Measurements from ENCODE around the gene TMEM106B. TPM values are rescaled to one million over a fixed set of nuclear protein-coding genes. Genes with fewer than 3 reads are reported as not detected.
"Not testable (repeated sequence)": the region's sequence is repeated elsewhere in the genome, so short reads cannot be mapped to it uniquely, and the experiment has no call there.

Gene TMEM106B
- total RNA-seq, 2 donors from 2014 or later: 17.3 to 22.8 TPM

DNA sequence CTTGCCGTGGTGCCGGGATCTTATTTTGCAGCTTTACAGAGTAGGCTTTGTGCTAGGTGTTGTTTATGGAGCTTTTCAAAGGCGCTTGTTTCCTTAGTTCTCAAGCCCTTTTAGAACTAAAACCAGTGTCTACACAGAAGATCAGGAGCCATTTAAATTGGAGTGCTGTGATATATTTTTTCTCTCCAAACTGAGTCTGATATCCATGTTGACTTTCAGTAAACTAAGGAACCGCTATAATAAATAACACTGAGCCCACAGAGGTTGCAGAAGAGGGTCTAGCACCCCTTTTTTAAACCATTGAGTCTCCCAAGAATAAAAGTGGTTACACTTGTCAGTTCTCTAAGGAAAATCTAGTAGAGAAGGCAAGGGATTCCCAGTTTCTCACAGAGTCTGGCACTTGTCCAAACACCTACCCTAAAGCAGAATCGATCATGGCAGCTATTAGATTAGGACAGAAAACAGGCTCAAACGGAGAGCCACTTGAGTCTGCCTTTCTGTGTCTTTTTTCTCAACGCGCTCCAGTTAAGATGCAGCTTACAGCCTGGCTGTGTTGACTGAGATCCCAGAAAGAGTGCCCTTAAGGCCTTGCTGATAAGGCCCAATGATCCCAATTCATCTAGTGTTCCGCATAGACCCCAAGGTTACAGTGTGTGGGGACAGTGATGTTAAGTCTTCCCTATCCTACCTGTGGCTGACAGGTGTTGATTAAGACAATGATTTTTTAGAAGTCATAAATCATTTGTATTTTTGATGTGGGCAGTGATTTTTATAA lies 804 bp downstream of the TMEM106B start:
- Mint-ChIP-seq H3K4me3 (peak overlapping the region; percentile 95), H3K36me3 (ENCODE audit: low read depth) (peaks cover 33% of the 10 kb centered on the region), H3K27ac (peak overlapping the region; percentile 94), H3K27me3 (no peaks in the 10 kb centered on the region), H3K4me1 (peaks cover 26% of the 10 kb centered on the region), H3K9me3 (no peaks in the 10 kb centered on the region)
- no peak for ATAC-seq (replicated peaks)

DNA sequence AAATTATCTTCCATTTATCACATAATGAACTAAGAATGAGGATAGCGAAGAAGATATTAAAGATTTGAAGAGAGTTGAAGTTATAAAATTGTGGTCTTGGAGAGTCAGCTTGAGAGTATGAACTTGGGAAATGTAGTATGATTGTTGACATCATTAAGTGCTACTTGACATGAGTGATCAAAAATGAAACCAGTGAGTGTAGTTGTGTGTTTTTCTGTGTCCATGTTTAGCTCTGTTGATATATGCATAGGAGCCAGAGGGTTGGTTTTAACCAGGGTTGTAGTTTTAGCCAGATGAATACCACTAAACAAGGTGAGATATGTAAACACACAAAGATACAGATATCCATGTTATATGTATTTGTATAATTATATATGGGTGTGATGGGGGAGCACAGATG lies 6.2 kb downstream of the TMEM106B start:
- no peak overlapping the region for H3K4me3 Mint-ChIP-seq
- H3K9me3 Mint-ChIP-seq: no peaks in the 10 kb centered on the region
- ATAC-seq (replicated peaks): peak; percentile 78
- H3K27ac Mint-ChIP-seq: peak overlapping the region; percentile 47
- peaks cover 77% of the 10 kb centered on the region for H3K36me3 Mint-ChIP-seq (ENCODE audit: low read depth)
- H3K27me3 Mint-ChIP-seq: no peaks in the 10 kb centered on the region
- peaks cover 35% of the 10 kb centered on the region for H3K4me1 Mint-ChIP-seq

DNA sequence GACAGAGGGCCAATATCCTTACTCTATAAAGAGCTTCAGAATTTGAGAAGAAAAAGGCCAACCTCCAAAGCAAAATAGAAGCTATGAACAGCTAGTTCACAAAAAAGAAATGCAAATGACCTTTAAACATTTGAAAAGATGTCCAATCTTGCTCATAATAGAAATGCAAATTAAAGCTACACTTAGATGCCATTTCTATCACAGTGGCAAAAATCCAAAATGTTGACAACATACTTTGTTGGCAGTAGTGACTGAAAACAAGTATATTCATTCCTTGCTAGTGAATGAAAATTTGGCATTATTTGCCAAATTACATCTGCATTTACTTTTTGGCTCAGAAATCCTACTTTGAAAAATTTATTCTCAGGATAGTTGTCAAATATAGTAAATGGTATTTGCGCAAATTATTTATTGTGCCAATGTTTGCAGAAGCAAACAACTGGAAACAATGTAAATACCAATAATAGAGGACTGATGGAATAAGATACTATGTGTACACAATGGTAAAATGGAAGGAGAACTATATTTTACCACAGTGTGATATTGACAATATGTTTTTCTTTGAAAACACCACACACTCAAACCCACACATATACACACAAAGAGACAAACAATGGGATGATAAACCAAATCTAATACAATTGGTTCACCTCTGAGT lies 9.4 kb downstream of the TMEM106B start:
- no peak overlapping the region for H3K4me3 Mint-ChIP-seq
- H3K27me3 Mint-ChIP-seq: no peaks in the 10 kb centered on the region
- ATAC-seq (replicated peaks): no peak
- peaks cover 78% of the 10 kb centered on the region for H3K36me3 Mint-ChIP-seq (ENCODE audit: low read depth)
- peak overlapping the region; percentile 5 for H3K27ac Mint-ChIP-seq
- peaks cover 28% of the 10 kb centered on the region for H3K4me1 Mint-ChIP-seq
- H3K9me3 Mint-ChIP-seq: no peaks in the 10 kb centered on the region

DNA sequence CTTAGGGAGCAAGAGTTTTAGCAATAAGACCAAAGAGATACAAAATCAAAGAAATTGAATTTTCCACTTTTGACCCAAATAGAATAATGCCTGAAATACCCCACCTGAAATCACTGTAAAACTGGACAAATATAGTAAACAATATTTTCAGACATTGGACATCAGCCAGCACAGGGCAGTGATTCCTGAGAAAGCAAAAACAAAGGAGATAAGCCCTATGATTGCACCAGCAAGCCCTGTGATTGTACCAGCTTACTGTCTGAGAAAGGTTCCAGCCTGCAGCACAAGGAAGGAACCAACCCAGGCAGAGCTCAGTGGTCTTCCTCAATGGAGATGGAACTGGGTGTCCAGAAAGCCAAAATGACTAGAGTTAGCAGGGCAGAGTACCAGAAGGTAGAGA lies 10.3 kb downstream of the TMEM106B start:
- Mint-ChIP-seq H3K27ac (peak overlapping the region; percentile 59), H3K4me1 (peaks cover 29% of the 10 kb centered on the region), H3K36me3 (ENCODE audit: low read depth) (peaks cover 78% of the 10 kb centered on the region), H3K4me3 (no peak overlapping the region), H3K27me3 (no peaks in the 10 kb centered on the region), H3K9me3 (no peaks in the 10 kb centered on the region)
- no peak for ATAC-seq (replicated peaks)

DNA sequence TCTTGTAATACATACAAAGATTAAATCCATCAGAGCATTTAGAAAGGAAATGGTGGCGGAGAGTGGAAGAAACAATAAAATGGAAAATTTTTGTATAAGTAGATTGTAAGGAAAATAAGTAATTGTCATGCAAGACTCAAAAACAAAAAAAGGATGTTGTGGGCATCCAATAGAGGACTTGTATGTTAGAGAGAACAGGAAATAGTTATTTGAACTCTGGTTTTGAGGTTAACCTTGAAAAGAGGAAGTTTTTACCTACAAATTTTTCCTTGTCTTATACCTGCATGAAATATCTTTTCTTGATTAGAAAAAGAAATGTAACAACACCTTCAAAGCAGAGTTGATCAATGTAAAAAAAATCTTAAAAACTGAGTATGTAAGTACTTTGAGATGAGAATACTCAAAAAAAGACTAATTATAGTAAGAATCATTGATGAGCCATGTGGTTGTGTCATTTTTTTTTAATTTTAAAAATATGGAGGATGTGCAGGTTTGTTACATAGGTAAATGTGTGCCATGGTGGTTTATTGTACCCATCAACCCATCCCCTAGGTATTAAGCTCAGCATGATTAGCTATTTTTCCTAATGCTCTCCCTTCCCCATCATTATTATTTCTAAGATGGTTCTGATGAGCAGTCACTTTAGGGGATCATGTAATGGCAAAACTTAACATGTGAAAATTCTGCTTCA lies 11.9 kb downstream of the TMEM106B start:
- ATAC-seq (replicated peaks): peak; percentile 40
- peak overlapping the region; percentile 66 for H3K27ac Mint-ChIP-seq
- H3K36me3 Mint-ChIP-seq (ENCODE audit: low read depth): peaks cover 66% of the 10 kb centered on the region
- no peaks in the 10 kb centered on the region for H3K27me3 Mint-ChIP-seq
- H3K9me3 Mint-ChIP-seq: no peaks in the 10 kb centered on the region
- peak overlapping the region; percentile 54 for H3K4me3 Mint-ChIP-seq
- H3K4me1 Mint-ChIP-seq: peaks cover 20% of the 10 kb centered on the region

DNA sequence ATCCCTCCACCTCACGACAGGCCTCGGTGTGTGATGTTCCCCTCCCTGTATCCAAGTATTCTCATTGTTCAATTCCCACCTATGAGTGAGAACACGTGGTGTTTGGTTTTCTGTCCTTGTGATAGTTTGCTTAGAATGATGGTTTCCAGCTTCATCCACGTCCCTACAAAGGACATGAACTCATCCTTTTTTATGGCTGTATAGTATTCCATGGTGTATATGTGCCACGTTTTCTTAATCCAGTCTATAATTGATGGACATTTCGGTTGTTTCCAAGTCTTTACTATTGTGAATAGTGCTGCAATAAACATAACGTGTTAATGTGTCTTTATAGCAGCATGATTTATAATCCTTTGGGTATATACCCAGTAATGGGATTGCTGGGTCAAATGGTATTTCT lies 13.9 kb downstream of the TMEM106B start:
- not testable (repeated sequence) for H3K27ac Mint-ChIP-seq; H3K9me3 Mint-ChIP-seq; H3K27me3 Mint-ChIP-seq; H3K4me3 Mint-ChIP-seq; ATAC-seq (replicated peaks)
- H3K4me1 Mint-ChIP-seq: peaks cover 20% of the 10 kb centered on the region
- peaks cover 52% of the 10 kb centered on the region for H3K36me3 Mint-ChIP-seq (ENCODE audit: low read depth)

DNA sequence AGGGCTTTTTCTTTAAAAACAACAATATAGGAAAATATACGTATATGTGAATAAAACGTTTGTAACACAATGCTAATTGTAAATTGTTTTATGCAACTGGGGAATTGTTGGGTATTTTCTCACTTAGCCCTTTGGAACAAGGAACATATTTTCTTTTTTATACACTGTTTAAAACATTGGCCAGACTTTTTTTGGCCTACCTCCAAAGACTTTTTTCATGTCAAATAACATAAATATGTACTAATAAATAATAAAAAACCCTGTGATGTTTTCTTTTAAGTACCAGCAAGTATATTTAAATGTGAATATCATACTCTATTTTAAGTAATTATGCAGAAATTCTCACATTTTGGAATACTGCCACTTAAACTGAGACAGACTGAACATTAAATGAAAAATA lies 15.7 kb downstream of the TMEM106B start:
- peaks cover 13% of the 10 kb centered on the region for H3K4me1 Mint-ChIP-seq
- H3K4me3 Mint-ChIP-seq: no peak overlapping the region
- H3K36me3 Mint-ChIP-seq (ENCODE audit: low read depth): peaks cover 49% of the 10 kb centered on the region
- H3K9me3 Mint-ChIP-seq: no peaks in the 10 kb centered on the region
- H3K27me3 Mint-ChIP-seq: no peaks in the 10 kb centered on the region
- H3K27ac Mint-ChIP-seq: no peak overlapping the region
- ATAC-seq (replicated peaks): no peak

DNA sequence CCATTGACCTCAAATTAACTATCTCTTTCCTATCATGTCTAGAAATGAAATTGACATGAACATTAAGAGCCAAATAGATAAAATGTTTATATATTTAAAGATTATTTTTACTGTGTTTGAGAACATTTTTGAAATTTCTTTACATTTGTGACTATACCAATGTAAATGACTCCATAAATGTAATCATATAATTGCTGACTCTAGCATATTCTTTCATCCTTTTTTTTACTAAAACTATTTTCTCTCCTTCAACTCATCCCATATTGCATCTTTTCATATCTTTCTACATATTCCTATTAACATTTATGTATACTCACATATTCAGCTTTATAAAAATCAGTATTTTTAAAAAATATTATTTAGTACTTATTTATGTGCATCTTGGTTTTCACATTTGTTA lies 16.9 kb downstream of the TMEM106B start:
- no peaks in the 10 kb centered on the region for H3K27me3 Mint-ChIP-seq
- no peaks in the 10 kb centered on the region for H3K9me3 Mint-ChIP-seq
- no peak overlapping the region for H3K27ac Mint-ChIP-seq
- H3K4me1 Mint-ChIP-seq: peaks cover 6% of the 10 kb centered on the region
- no peak overlapping the region for H3K4me3 Mint-ChIP-seq
- peaks cover 61% of the 10 kb centered on the region for H3K36me3 Mint-ChIP-seq (ENCODE audit: low read depth)
- no peak for ATAC-seq (replicated peaks)

DNA sequence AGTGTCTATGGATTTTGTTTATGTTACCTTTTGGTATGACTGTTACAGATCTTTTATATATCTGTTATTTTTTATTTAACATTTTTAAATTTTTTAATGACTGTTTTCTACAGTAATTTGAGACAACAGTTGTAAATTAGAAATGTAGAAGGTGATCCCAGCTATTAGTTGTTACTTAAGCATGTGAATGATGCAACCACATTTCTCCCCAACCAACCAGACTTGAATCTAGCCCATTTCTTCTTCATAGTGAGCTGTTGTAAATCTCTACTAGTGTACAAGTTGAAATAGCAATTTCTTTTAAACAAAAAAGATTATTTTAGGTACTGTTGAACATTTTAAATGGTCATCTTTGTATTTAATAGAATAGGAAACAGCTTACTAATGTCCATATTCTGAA lies 18.0 kb downstream of the TMEM106B start:
- no peak overlapping the region for H3K4me3 Mint-ChIP-seq
- no peaks in the 10 kb centered on the region for H3K9me3 Mint-ChIP-seq
- H3K27ac Mint-ChIP-seq: no peak overlapping the region
- H3K27me3 Mint-ChIP-seq: no peaks in the 10 kb centered on the region
- peaks cover 6% of the 10 kb centered on the region for H3K4me1 Mint-ChIP-seq
- peaks cover 66% of the 10 kb centered on the region for H3K36me3 Mint-ChIP-seq (ENCODE audit: low read depth)
- ATAC-seq (replicated peaks): no peak

DNA sequence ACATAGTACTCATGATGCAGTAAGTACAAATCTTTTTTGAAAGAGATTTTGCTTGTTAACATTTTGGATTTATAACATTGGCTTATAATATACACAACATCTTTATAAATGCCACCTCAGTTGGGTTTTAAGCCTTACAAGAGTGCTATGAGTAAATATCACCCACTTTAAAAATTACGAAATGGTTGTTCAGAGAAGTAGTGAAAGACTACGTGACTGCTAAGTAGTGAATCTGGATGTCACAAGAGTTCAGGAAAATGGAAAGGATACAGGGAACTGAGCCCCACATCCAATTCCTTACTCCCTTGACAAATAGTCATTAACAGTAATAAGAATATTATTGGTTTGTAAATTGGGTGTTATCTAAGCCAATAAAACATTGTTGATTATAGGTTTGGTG lies 20.0 kb downstream of the TMEM106B start:
- H3K36me3 Mint-ChIP-seq (ENCODE audit: low read depth): peaks cover 55% of the 10 kb centered on the region
- H3K4me1 Mint-ChIP-seq: peaks cover 10% of the 10 kb centered on the region
- H3K27me3 Mint-ChIP-seq: no peaks in the 10 kb centered on the region
- no peak overlapping the region for H3K27ac Mint-ChIP-seq
- H3K9me3 Mint-ChIP-seq: no peaks in the 10 kb centered on the region
- H3K4me3 Mint-ChIP-seq: no peak overlapping the region
- ATAC-seq (replicated peaks): no peak

DNA sequence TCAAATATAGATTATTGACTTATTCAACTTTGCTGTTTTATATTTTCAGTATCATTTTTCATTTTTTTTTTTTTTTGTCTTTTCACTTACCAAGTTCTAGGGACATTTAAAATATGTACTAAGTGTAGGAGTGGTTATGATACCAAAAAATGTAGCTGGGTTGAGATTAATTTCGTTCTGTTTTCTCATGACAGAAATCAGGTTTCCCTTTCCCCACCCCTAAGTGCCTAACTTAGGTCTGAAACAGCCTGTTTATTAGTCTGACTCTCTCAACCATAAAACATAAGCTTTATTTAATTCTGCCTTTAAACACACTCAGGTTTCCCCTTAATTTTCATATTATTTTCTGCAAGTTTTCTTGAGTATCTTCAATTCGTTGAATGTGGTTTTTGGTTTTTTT lies 22.1 kb downstream of the TMEM106B start:
- Mint-ChIP-seq H3K9me3 (peaks cover 1% of the 10 kb centered on the region), H3K4me3 (no peak overlapping the region), H3K27me3 (no peaks in the 10 kb centered on the region), H3K36me3 (ENCODE audit: low read depth) (peaks cover 61% of the 10 kb centered on the region), H3K4me1 (peaks cover 5% of the 10 kb centered on the region), H3K27ac (no peak overlapping the region)
- no peak for ATAC-seq (replicated peaks)

DNA sequence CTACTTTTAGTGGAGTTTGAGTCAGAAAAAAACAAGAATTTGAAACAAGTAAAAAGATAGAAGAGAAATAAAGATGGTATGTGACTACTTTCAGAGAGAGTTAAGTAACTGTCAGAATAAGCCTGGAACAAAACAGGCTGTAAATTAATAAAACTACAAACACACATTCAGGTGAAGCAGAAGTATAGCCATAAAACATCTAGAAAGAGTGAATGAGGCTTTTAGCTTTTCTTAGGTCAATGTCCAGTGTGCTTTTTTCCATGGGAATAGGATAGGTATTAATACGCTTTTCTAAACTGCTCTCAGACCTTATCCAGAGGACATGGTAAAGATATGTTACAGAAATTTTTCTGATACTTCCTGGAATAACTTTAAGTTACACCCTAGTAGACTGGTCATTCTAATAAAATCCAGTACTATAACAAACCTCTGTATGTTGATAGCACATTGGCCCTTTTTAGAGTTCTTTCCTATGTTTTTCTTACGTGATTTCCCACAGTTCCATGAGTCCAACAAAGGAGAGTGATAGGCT lies 23.3 kb downstream of the TMEM106B start:
- no peak for ATAC-seq (replicated peaks)
- H3K36me3 Mint-ChIP-seq (ENCODE audit: low read depth): peaks cover 66% of the 10 kb centered on the region
- H3K27me3 Mint-ChIP-seq: no peaks in the 10 kb centered on the region
- peaks cover 9% of the 10 kb centered on the region for H3K4me1 Mint-ChIP-seq
- H3K27ac Mint-ChIP-seq: peak overlapping the region; percentile 66
- no peak overlapping the region for H3K4me3 Mint-ChIP-seq
- H3K9me3 Mint-ChIP-seq: peaks cover 5% of the 10 kb centered on the region

DNA sequence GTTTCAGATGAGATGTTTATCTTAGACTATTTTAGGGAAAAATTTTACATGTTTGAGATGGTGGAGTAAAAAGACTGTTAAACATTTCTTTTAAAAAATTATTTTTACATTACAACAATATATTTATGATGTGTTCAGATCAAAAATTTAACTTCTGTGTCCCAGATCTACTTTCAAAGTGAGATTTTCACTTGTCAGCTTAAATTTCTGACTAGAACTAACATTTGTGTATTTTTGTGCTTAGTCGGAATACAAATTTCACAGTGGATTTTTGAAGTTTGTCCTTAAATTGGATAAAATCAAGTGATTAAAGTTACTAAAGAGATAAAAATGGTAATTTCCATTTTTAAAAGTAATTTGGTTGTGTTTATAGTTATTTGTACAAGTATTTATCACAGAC lies 24.9 kb downstream of the TMEM106B start:
- Mint-ChIP-seq H3K4me3 (no peak overlapping the region), H3K27me3 (no peaks in the 10 kb centered on the region), H3K36me3 (ENCODE audit: low read depth) (peaks cover 53% of the 10 kb centered on the region), H3K4me1 (peaks cover 9% of the 10 kb centered on the region), H3K27ac (no peak overlapping the region), H3K9me3 (peaks cover 5% of the 10 kb centered on the region)
- ATAC-seq (replicated peaks): no peak

DNA sequence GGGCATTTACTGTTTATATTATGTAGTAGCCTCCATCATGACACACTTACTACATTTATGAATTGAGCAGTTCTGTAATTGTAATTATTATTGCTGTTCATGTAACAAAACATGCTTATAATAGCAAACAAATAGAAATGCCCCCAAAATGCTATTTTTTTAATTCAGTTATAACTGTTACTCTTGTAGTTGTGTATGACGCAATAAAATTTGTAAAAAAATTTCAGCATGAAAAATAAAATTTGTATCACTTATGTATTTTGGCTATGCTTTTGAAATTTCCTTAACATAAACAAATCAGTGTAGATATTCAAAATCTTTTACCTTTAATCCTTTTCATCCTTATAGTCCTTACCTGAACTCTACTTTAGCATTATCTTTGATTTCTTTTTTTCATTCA lies 25.9 kb downstream of the TMEM106B start:
- Mint-ChIP-seq H3K27ac (no peak overlapping the region), H3K36me3 (ENCODE audit: low read depth) (peaks cover 46% of the 10 kb centered on the region), H3K4me1 (peaks cover 9% of the 10 kb centered on the region), H3K4me3 (no peak overlapping the region), H3K27me3 (no peaks in the 10 kb centered on the region), H3K9me3 (peaks cover 5% of the 10 kb centered on the region)
- ATAC-seq (replicated peaks): no peak

DNA sequence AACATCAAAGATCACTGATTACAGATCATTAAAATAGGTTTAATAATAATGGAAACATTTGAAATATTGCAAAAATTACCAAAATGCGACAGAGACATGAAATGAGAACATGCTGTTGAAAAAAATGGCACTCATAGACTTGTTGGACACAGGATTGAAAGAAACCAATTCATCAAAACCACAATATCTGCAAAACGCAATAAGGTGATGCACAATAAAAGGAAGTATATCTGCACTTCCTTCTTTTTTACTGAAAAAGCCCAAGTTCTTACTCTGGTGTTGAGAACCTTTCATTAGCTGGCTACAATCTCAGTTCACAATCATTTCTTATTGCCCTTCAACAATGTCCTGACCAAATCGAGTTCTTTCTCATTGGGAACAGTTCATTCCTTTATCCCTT lies 28.7 kb downstream of the TMEM106B start:
- no peak for ATAC-seq (replicated peaks)
- H3K4me3 Mint-ChIP-seq: no peak overlapping the region
- no peaks in the 10 kb centered on the region for H3K27me3 Mint-ChIP-seq

More for the DNA sequence above, 28.7 kb downstream of the TMEM106B start:
- Mint-ChIP-seq H3K4me1 (peaks cover 5% of the 10 kb centered on the region), H3K27ac (no peak overlapping the region), H3K36me3 (ENCODE audit: low read depth) (peaks cover 18% of the 10 kb centered on the region), H3K9me3 (peaks cover 5% of the 10 kb centered on the region)

Measured in activated T-helper 17 cell treated with anti-CD3 and anti-CD28 coated beads, Interleukin-2, amount 50 U/mL, for 72 hours (primary cell).